GM18517 (cell line): ENCODE data around the gene APAF1.
A peak's percentile ranks its signal among the peaks of the same experiment; 100 is the strongest.

ENCODE experiments used
- ATAC-seq: cut with Tn5 transposase; IDR thresholded peaks from one replicate; pipeline ENCODE4 v1.9.1; 2021; ENCODE audit warnings: mild to moderate bottlenecking, moderate library complexity; ENCODE audit not compliant: unreplicated experiment

The APAF1 gene

DNA sequence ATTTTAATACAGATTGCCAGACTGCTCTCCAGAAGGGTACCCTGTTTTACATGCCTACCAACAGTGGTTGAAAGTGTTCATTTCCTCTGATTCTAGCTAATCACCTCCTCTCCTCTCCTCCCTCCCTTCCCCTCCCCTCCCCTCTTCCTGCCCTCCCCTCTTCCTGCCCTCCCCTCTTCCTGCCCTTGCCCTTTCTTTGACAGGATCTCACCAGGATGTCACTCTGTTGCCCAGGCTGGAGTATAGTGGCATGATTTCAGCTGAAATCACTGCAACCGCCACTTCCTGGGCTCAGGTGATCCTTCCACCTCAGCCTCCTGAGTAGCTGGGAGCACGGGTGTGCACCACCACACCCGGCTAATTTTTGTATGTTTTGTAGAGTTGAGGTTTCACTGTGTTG is 24.7 kb downstream of the APAF1 start:
- no peak for ATAC-seq

DNA sequence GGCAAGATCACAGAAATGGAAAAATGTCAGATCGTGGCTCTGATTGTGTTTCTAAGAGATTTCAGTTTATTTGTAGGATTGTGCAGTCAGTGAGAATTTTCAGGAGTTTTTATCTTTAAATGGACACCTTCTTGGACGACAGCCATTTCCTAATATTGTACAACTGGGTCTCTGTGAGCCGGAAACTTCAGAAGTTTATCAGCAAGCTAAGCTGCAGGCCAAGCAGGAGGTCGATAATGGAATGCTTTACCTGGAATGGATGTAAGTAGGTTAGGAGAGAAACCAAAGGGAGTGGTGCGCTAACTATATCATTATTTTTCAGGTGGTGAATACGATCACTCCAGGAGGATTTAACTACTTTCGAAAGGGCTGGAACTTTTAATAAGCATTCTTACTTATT is 26.4 kb downstream of the APAF1 start:
- no peak for ATAC-seq

DNA sequence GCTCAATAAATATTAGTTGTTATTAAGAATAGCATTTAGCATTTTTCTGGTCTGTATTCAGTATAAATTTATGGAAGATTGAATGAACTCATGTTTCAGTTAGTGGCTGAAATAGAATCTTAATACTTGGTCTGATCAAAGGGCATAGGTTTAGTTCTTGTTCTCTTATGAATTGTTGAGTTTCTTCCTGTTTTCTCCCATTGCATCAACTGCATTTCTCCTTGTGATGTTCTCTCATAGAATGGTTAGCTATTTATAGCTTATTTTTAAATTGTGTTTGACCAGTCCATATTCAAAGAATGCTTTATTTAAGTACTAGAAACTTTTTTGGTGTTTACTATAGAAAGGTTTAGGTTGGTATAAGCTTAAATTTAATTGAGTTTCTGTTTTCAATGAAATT is 29.8 kb downstream of the APAF1 start:
- ATAC-seq: no peak

DNA sequence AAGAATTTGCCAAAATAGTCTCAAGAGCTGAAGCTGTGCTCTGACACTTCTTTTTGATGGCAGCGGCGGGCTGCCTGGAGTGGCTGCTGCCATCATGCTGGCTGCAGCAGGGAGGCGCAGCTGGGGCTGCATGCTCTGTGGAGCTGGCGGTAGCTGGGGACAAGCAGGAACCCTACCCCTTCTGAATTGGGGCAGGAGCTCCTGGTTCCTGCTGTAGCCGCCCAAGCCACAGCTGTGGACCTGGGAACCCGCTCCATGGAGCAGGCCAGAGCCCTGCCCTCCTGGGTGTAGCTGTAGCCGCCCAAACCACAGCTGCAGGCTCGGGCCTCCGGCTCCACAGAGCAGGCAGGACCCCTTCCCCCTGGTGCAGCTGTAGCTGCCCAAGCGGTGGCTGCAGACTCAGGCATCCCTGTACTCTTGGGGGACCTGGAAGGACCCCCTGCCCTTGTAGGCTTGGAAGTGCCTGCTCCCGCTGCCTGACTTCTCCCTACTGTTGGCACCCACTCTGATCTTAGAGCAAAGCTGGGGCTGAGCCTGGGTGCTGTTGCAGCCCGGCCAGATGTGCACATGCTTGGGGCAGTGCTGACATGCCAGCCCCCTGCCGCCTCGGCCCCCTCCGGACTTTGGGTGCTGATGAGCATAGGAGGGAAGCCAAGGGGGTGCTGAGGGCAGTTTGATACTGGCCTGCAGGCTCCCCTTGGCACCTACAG is 33.3 kb downstream of the APAF1 start:
- no peak for ATAC-seq

DNA sequence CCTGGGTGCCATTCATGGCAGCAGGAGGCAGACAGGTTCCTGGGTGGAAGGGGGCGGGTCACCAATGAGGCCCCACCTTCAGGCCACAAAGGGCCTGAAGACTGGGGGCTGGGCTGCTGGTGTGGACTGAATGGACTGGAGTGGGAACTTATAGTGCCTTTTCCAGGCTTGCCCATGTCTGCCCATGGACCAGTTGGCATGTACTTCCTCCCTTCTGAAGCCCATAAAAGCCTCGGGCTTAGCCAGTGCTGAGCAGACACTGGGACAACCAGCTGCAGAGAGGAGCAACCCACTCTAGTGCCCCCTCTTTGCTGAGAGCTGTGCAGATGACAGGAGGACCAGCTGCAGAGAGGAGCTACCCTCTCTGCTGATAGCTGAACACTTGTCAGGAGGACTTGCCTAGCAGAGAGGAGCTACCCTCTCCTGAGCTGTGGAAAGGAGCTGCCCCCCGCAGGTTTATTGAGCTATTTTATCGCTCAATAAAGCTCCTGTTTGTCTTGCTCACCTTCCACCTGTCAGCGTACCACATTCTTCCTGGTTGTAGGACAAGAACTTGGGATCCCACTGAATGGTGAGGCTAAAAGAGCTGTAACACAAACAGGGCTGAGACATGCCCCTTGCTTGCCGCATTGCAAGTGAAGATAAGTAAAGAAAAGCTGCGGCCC is 34.0 kb downstream of the APAF1 start:
- no peak for ATAC-seq

DNA sequence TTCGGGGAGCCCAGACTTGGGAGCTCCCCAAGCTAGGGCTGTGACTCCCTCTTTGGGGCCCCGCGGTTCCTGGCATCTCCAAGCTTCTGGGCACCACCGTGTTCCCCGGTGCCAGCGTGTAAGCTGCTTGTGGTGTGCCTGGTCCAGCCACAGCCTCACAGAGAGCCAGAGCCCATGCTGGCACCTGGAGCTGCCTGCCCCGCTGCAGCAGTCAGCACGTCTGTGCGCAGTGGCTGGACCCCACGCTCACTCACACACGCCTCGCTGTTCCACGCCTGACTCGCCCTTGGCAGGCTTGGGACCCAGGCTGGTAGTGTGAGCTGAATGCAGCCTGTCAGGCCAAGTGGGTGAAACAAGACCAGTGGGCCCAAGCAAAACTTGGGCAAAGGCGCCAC is 34.5 kb downstream of the APAF1 start:
- no peak for ATAC-seq

DNA sequence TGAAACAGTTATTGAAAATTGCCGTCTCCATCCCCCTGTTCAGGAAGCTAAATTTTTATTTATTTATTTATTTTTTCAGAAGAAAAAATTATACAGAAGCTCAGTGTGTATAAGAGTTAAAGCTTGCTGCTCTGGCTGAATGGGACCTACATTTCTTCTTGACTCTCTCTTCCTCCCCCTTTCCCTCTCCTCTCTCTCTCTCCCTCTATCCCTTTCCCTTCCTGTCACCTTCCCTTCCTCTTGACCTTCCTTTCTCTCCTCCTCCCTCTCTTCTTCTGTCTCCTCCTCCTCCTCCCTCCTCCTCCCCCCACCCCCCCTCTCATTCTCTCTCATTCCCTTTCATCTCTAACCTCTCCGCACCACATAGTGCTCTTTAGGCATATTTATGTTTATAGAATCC is 39.1 kb downstream of the APAF1 start:
- ATAC-seq: no peak

DNA sequence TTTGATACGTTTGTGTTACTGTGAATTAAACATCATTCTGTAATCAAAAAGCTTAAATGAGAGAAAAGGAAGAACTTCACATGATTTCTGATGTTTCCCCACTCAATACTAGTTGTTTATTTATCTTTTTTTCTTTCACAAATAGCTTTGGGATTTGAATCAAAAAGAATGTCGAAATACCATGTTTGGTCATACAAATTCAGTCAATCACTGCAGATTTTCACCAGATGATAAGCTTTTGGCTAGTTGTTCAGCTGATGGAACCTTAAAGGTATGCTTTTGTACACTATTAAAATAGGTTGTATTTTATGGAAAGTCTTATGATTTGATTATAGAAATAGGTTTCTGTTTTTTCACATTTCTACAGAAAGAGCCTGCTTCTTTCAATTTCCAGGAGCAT is 41.5 kb downstream of the APAF1 start:
- no peak for ATAC-seq

DNA sequence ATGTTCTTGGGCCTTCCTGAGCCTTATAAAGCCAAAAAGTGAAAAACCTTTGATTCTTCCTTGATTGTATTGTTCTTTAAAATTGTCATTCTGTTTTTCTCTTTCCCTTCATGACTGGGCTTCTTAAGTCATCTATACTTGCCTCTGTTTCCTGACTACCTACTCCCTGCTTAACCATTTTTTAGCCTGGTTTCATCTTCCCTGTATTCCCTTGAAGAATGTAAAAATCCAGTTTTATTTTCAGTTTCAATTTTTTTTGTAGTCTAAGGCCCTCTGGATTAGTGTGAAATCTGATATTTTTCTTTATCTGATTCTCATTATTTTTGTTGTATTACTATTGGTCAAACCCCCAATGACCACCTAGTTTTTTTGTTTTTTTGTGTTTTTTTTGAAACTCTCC is 46.3 kb downstream of the APAF1 start:
- ATAC-seq: no peak

DNA sequence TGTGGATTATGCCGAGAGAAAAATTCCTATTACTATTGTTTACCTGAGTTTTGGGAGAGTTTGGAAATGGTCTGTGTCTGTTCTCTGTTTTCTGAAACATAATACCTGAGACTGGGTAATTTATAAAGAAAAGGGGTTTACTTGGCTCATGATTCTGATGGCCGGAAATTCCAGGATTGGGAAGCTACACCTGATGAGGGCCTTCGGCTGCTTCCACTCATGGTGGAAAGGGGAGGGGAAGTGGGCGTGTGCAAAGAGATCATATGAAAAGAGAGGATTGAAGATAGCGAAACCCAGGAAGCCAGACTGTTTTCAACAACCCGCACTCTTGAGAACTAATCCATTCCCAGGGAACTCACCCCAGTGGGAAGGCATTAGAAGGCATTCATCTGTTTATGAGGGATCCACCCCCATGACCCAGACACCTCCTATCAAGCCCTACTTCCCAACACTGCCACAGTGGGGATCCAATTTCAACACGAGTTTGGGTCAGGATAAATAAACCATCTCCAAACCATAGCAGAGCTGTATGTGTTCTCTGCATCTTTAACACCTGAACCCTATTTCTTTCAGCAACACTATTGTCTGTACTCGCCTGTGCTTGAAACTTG is 51.1 kb downstream of the APAF1 start:
- ATAC-seq: no peak

DNA sequence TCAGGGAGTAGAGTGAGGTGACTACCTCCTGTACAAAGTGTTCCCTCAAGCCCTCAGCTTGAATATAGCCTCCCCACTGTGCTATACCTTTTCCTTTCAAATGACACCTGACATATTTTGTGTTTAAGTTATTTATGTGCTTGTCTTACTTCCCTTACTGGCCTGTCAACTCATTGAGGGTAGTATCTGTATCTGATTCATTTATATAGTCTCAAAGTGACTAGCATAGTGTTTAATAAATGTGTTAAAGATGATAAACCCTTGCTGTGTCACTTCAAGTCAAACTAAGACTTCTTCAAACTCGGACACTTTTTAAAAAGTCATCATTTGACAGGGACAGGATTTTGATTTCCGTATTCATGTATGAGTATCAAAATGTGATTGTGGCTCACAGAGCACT is 52.1 kb downstream of the APAF1 start:
- no peak for ATAC-seq

DNA sequence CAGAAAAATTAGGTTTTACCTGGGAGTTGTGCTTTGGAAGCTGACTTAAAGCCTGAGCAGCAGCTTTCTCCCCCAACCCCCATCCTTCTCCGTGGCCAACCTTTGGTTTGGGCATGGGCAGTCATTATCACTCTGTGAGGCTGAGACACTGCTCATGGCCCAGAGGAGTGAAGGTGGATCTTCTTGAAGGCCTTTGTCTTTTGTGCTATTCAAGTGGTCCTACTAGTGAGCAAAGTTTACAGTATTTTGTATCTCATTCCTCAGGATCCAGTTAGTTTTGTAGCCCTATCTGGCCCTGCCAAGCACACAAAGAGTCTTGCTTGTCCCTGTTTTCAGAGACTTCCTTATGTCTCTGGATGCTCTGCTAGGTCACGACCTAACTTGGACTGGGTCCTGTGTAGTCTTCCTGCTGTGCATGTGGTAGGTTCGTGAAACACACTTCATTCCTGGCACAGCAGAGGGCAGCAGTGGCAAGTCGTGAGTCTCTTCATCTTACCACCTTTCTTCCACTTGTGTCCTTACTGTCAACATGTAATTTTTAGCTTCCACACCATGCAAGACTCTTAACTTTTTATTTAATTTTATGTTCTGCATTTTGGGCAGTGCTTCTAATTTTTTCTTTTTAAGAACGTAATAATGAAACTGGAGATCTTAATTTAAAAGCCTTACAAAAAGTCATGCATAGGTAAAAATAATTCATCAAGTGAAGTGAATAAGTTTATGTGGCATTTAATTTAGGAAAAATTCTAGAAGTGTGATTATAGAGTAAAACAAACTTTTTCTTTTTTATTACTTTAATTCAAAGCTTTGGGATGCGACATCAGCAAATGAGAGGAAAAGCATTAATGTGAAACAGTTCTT is 53.7 kb downstream of the APAF1 start:
- peak; percentile 86 for ATAC-seq

DNA sequence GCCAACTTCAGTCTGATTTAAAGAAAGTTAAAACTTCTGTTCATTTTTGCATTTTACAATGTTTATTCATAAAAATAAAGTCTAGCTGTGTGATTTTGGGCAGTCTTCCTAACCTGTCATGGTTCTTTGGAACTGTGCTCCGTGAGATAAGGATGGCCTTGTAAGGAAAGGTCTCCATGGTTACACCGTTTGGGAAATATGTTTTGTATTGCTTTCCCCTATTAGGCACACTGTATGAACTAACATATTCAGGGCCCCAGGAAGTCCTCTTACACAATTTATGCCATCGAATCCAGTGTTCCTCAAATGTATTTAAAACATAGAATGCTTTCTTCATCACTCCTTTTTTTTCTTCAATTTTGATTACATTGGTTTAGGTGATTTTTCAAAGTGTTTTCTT is 54.5 kb downstream of the APAF1 start:
- ATAC-seq: no peak

DNA sequence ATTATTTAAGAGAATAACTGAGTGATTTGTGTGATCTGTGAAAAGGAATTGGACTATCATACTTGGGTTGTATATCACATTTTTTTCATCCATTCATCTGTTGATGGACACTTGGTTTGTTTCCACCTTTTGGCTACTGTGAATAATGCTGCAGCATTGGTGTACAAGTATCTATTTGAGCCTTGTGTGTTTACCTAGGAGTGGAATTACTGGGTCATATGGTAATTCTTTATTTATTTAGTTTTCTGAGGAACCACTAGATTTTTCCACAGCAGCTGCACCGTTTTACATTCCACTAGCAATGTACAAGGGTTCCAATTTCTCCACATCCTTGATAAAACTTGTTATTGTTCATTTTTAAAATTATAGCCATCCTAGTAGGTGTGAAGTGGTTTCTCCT is 56.1 kb downstream of the APAF1 start:
- ATAC-seq: no peak

DNA sequence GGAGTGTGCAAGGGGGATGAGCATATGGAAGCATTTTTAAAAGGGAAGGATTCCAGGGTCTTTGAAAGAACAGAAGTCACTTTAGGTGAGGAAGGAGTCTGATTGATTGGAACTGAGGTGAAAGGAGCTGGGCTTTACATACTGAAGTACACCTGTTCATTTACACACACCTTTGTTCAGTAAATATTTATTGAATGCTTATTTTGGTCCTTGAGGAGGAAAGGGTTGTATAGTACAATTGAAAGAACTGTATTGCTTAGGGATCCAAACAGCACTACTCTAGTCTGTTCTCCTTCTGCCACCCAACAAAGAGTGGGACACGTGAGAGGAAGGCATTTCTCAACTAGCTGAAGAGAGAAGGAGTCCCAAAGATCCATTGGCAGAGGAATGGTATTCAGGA is 63.9 kb downstream of the APAF1 start:
- ATAC-seq: no peak

DNA sequence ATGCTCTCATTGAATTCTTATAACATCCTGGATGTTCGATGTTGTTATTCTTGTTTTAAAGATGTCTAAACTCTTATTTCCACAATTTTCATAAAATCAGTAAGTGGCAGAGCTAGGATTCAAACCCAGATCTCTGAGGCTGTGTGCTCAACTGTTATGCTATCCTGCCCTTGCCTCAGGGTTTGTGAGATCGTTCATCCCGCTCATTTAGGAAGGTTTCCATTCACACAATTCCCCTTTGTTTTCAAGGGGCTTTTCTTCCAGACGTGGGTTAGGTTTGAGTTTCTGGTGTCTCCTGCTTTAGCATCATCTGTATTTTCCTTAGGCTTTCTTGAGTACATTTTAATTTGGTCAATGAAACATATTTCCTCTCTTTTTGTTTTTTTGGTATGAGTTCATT is 69.3 kb downstream of the APAF1 start:
- ATAC-seq: no peak

DNA sequence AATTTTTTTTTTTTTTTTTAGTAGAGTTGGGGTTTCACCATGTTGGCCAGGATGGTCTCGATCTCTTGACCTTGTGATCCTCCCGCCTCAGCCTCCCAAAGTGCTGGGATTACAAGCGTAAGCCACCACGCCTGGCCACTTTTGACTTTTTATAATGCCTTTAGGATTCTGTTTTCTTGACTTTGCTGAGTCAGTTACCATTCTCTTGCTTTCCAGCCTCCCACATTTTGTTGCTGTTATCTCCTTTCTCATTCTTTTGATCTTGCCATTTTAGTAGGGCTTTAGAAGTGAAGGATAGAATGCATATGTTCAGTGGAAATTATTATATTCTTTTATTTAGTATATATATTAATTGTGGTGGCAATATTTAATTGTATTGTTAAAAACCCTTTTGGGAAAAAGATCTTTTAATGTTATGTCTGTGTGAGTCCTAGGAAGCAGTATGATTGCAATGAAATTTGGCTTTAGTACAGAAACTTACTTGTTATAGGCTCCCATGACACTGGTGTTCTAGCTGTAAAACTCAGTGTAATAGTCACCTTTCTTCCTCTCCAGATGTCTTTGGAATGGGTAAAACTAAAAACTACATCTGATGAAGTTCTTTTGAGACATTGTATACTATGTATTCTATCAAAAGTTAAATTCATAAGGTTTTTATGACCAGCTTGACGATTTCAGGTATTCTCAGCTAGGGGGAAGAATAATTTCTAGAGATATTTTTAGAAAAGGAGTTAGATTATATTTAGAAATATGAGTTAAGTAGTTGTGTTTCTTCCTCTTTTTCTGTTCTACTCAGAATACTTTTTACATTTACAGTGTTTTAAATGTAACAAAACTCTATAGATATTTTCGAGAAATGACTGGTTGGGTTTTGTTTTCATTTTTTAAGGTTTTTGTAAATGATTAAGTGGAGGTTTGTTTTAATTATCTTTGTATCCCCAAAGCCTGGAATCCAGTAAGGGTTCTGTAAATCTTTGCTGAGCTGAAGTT is 74.7 kb downstream of the APAF1 start:
- ATAC-seq: peak; percentile 64

DNA sequence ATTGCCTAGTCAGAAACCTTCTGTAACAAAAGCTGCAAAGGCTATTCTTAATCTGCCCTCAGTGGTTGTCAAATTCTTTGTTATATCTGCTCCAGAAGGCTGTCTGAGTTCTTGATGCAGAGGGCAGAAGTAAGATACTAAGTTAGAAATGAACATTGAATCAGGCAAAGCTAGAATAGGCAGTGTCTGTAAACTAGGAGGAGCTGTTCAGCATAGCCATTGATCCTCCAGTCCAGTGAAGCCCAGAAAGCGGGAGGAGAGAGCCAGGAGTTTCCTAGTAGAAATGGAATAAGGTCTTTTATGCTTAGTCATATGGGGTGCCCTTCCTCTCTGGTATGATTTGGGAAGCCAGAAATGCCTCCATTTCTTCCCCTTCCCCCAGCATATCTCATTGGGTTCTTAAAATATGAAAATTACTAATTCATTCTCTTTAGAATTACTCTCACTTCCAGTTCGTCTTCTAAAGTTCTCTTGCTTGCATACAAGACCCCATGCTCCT is 76.2 kb downstream of the APAF1 start:
- no peak for ATAC-seq

DNA sequence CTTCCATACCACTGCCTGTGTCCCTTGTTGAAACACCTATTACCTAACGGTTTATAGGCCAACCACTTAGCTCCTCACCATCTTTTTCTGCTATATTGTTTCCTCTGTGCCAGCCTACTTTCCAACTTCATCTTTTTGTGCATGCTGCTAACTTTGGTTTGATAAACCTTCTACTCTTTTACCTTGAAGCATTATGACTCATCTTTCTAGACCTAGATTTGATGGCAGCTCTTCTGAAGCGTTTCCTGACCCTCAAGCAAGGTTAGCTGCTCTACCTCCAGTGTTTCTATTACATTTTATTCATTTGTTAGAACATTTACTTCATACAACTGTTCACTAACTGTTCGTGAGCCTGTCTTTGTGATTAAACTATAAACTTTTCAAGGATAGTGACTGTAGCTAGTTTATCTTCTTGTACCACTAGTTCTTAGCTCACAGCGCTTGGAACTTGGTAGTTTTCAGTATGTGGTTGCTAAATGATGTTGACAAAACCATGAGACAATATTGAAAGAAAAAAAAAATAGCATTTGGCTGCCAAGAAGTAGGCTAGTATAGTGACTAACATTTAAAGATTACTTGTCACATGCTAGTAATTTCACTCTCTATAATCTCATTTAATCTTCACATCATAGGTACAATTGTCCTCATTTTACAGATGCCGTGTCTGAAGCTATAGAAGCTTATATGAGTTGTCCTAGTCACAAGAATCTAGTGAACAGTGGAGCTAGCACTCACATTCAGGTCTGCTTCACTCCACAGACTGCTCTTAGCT is 79.5 kb downstream of the APAF1 start:
- no peak for ATAC-seq
